ENCODE measurements around the gene SF3B6. TPM values are rescaled to one million over a fixed set of nuclear protein-coding genes. Genes with fewer than 3 reads are reported as not detected.
"Not testable (repeated sequence)": the region's sequence is repeated elsewhere in the genome, so short reads cannot be mapped to it uniquely, and the experiment has no call there.

The SF3B6 gene
- polyA plus RNA-seq, 6 donors from 2014 or later: 148 to 229 (median 185) TPM

DNA sequence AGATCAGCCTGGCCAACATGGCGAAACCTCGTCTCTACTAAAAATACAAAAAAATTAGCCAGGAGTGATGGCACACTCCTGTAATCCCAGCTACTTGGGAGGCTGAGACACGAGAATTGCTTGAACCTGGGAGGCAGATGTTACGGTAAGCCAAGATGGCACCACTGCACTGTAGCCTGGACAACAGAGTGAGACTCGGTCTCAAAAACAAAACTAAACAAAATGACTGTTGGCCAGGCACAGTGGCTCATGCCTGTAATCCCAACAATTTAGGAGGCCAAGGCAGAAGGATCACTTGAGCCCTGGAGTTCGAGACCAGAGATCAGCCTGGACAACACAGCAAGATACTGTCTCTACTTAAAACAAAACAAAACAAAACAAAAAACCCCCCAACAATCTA lies 33.0 kb downstream of the SF3B6 start:
- not testable (repeated sequence) for ATAC-seq (ENCODE audit: low read depth in 2 of 2); H3K4me3 Mint-ChIP-seq; H3K9me3 Mint-ChIP-seq; H3K36me3 Mint-ChIP-seq; H3K27ac Mint-ChIP-seq; DNase-seq; H3K27me3 Mint-ChIP-seq
- peaks cover 11 to 26% (median 24%) of the 10 kb centered on the region in 3 donors for H3K4me1 Mint-ChIP-seq

DNA sequence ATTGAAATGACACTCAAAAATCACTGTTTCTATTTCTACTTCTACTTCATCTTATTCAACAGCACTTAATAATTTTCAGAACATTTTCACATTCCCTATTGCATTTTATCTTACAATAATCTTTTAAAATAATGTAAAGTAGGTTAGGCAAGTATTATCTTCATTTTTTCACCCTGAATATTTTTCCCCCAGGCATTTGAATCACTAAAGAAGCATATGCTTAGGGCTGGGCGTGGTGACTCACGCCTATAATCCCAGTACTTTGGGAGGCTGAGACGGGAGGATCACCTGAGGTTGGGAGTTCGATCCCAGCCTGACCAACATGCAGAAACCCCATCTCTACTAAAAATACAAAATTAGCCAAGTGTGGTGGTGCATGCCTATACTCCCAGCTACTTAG lies 35.6 kb downstream of the SF3B6 start:
- no peaks in the 10 kb centered on the region for H3K27me3 Mint-ChIP-seq
- DNase-seq: no peak
- no peak for ATAC-seq (ENCODE audit: low read depth in 2 of 2)
- peaks cover 0 to 5% of the 10 kb centered on the region in 2 donors for H3K36me3 Mint-ChIP-seq
- no peaks in the 10 kb centered on the region for H3K9me3 Mint-ChIP-seq
- peaks cover 9 to 12% (median 11%) of the 10 kb centered on the region in 3 donors for H3K4me1 Mint-ChIP-seq
- H3K4me3 Mint-ChIP-seq: no peak overlapping the region
- H3K27ac Mint-ChIP-seq: no peak overlapping the region

DNA sequence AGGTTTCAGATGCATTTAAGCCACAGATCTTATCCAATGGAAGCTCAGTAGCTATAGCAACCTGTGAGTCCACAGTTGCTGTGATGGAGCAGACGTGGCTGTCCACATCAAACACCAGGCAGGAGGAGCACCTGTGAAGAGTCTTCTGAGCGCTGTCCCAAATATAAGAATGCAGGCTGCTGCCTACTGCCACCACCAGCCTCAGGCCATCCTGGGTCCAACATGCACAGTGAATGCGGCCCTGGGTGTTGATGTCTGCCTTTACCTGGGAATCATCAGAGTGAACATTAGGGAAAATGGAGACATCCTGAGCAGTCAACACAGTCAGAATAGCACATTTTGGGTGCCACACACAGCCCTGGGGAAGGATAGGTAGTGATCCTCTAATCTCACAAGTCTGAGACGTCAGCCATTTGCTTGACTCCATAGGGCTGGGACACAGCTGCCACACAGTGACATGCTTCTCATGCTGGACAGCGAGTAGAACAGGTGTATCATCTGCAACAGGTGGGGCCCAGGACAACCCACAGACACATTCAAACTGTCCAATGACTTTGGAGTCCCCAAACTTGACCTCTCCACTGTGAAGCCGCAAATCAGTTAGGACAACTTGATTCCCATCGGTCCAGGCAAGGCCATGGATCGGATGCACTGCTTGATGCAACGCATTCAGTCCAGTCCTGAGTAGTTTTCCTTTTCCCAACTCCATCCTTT lies 37.2 kb downstream of the SF3B6 start:
- no peak for ATAC-seq (ENCODE audit: low read depth in 2 of 2)
- no peak for DNase-seq
- peaks cover 0 to 5% of the 10 kb centered on the region in 2 donors for H3K36me3 Mint-ChIP-seq
- peaks cover 4 to 7% (median 4%) of the 10 kb centered on the region in 3 donors for H3K4me1 Mint-ChIP-seq
- H3K4me3 Mint-ChIP-seq: no peak overlapping the region
- no peaks in the 10 kb centered on the region for H3K9me3 Mint-ChIP-seq
- peak overlapping the region in 1 of 6 donors; percentile 64 for H3K27ac Mint-ChIP-seq
- H3K27me3 Mint-ChIP-seq: no peaks in the 10 kb centered on the region

DNA sequence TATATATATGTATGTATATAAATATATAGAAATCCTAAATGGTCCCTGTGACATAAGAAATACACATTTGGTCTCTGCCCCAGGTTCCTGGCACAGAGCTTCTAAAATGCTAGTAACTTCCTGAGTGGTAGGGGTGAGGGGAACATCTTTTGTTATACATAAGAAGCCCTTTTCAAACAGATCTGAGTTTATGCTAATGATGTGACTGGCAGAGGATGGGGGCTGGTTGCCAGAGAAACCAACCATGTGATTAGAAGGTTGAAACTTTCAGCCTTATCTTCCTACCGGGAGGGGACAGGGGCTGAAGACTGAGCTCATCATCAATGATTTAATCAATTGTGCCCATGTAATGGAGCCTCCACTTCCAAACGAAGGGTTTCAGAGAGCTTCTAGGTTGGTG lies 49.9 kb downstream of the SF3B6 start:
- no peaks in the 10 kb centered on the region for H3K4me1 Mint-ChIP-seq
- no peaks in the 10 kb centered on the region for H3K27me3 Mint-ChIP-seq
- ATAC-seq (ENCODE audit: low read depth in 2 of 2): no peak
- H3K27ac Mint-ChIP-seq: no peak overlapping the region
- peaks cover 9 to 20% of the 10 kb centered on the region in 2 donors for H3K36me3 Mint-ChIP-seq
- H3K4me3 Mint-ChIP-seq: no peak overlapping the region
- no peak for DNase-seq
- H3K9me3 Mint-ChIP-seq: no peaks in the 10 kb centered on the region

DNA sequence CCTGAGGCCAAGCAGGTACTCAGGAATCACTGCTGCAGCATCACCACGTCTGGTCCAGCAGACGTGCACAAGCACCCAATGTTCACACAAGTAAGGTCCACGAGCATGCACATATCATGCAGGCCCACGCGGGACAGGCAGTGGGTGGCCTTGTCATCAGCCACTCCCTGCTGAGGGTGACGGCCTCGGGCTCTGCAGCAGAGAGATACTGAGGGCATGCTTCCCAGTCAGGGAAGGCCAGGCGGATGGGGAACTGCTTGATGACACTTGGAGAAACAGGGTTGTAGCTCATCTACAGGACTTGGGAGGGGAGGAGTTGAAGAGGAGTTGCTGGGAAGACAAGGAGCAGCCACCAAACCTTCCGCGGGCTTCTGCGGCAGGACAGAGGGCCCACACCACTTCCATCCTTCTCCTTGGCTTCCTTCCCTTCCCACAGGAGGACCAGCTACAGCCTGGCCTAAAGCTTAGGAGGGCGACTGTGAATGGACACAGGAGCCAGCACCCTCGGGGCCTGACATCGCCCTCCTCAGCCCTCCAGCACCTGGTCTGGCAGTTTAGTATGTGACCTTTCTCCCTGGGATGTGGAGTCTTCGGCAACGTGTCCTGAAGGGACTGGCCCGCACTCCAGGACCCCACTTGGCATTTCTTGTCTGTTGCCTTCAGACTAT lies 51.0 kb downstream of the SF3B6 start:
- Mint-ChIP-seq H3K4me3 (no peak overlapping the region), H3K27ac (peak overlapping the region in 2 of 6 donors; percentile 49 to 56), H3K4me1 (no peaks in the 10 kb centered on the region), H3K9me3 (no peaks in the 10 kb centered on the region), H3K36me3 (peaks cover 9 to 15% of the 10 kb centered on the region in 2 donors), H3K27me3 (no peaks in the 10 kb centered on the region)
- DNase-seq: no peak
- ATAC-seq (ENCODE audit: low read depth in 2 of 2): no peak

DNA sequence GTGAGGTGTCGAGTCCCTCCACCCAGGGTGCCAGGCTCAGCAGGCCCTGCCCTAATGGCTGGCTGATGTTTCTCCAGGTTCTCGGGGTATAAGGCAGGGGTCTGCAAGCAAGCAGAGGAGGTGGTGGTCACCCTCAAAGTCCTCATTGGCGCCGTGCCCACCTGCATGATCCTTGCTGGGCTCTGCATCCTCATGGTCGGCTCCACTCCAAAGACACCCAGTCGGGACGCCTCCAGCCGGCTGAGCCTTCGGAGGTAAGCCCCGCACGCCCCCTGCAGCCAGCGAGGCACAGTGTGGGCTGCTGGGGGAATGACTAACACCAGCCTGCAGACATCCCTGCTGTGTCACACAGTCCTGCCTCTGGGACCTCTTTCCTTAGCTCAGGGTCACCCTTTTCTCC lies 52.1 kb downstream of the SF3B6 start:
- ATAC-seq (ENCODE audit: low read depth in 2 of 2): no peak
- Mint-ChIP-seq H3K4me3 (no peak overlapping the region), H3K9me3 (no peaks in the 10 kb centered on the region), H3K4me1 (no peaks in the 10 kb centered on the region), H3K36me3 (peaks cover 4 to 9% of the 10 kb centered on the region in 2 donors), H3K27ac (no peak overlapping the region), H3K27me3 (no peaks in the 10 kb centered on the region)
- DNase-seq: no peak

DNA sequence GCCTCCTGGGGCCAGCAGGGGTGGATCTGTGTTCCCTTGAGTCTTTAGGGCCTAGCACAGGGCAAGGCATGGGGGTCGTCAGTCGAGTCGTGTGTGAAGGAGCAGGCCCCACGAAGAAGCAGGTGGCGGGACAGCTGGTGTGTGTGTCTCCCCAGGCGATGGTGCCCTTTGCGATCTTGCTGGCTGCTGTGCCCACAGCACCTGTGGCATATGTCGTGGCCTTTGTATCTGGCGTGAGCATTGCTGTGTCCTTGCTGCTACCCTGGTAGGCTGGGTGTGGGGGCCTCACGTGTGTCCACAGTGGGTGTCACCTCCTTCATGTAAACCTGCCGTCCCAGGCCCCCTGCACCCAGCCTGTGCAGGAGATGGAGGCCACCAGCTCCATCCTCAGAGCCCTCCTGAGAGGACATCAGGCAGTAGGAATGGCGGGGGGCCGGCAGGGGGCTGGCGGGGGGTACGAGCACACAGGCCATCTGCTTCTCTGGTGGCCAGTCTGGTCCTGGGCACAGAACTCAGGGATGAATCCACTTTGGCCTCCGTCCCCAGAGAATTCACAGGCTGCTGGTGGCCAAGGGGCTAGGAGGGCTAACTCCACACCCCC lies 53.1 kb downstream of the SF3B6 start:
- peak overlapping the region in 1 of 8 donors; percentile 40 for H3K4me3 Mint-ChIP-seq
- H3K27ac Mint-ChIP-seq: no peak overlapping the region
- H3K36me3 Mint-ChIP-seq: peaks cover 0 to 9% of the 10 kb centered on the region in 2 donors
- no peaks in the 10 kb centered on the region for H3K27me3 Mint-ChIP-seq
- ATAC-seq (ENCODE audit: low read depth in 2 of 2) (no peak), DNase-seq (no peak)
- H3K4me1 Mint-ChIP-seq: no peaks in the 10 kb centered on the region
- H3K9me3 Mint-ChIP-seq: no peaks in the 10 kb centered on the region

DNA sequence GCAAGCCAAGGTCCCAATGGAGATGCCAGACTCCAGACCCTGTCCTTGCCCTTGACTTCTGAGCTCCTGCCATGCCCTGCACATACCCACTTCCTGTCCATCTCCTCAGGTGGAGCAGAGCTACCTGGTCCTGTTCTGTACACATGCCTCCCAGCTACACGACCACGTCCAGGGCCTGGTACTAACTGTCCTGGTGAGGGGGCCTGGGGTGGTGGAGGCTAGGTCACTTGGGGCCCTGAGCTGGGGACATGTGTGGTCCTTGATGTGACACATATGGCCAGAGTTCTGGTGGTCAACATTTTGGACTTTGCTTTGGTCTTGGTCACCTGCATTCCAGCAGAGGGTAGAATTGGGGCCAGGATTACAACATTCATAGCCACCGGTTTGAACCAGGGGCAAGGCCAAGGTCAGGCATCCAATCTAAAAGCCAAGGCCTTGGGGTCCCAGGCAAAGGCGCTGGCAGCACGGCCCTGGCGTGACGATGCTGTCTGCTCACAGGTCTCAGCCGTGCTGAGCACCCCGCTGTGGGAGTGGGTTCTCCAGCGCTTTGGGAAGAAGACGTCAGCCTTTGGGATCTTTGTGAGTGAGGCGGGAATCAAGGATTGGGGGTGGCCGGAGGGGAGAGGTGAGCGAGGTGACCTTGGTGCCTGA lies 53.7 kb downstream of the SF3B6 start:
- peaks cover 0 to 9% of the 10 kb centered on the region in 2 donors for H3K36me3 Mint-ChIP-seq
- no peak overlapping the region for H3K27ac Mint-ChIP-seq
- DNase-seq (no peak), ATAC-seq (ENCODE audit: low read depth in 2 of 2) (no peak)
- H3K9me3 Mint-ChIP-seq: no peaks in the 10 kb centered on the region
- no peak overlapping the region for H3K4me3 Mint-ChIP-seq
- no peaks in the 10 kb centered on the region for H3K27me3 Mint-ChIP-seq
- no peaks in the 10 kb centered on the region for H3K4me1 Mint-ChIP-seq

DNA sequence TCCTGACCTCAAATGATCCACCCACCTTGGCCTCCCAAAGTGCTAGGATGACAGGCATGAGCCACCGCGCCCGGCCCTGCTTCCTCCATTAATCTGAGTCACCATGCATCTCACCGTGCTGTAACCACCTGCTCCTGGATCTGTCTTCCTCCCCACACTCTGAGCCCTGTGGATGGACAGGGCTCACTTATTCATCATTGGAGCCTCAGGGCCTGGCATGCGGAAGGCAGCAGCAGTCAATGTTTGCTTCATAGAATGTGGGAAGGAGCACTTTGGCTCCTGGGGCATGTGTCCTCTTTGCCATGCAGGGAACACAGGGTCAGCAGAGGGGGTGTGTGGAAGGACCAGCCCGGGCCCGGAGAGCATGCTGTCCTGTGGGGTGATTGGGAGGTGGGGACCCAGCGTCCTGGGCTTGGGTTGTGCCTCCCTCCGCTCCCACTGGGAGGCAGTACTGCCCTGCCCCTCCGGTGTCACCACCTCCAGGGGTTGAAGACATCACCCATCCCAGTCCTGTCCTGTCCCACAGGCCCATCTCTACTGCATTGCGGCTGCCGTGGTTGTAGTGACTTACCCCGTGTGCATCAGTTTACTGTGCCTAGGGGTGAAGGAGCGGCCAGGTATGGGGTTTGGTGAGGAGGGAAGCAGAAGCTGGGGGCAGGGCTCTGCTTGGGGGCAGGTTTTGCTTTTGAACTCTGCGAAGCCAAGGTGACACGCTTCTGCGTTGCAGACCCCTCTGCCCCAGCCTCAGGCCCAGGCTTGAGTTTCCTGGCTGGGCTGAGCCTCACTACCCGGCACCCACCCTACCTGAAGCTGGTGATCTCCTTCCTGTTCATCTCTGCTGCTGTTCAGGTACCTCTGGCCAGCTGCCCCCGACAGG lies 54.8 kb downstream of the SF3B6 start:
- ATAC-seq (ENCODE audit: low read depth in 2 of 2) (no peak), DNase-seq (no peak)
- H3K36me3 Mint-ChIP-seq: peaks cover 0 to 9% of the 10 kb centered on the region in 2 donors
- no peaks in the 10 kb centered on the region for H3K4me1 Mint-ChIP-seq
- H3K4me3 Mint-ChIP-seq: peak overlapping the region in 1 of 8 donors; percentile 79
- no peaks in the 10 kb centered on the region for H3K9me3 Mint-ChIP-seq
- H3K27ac Mint-ChIP-seq: no peak overlapping the region
- no peaks in the 10 kb centered on the region for H3K27me3 Mint-ChIP-seq

DNA sequence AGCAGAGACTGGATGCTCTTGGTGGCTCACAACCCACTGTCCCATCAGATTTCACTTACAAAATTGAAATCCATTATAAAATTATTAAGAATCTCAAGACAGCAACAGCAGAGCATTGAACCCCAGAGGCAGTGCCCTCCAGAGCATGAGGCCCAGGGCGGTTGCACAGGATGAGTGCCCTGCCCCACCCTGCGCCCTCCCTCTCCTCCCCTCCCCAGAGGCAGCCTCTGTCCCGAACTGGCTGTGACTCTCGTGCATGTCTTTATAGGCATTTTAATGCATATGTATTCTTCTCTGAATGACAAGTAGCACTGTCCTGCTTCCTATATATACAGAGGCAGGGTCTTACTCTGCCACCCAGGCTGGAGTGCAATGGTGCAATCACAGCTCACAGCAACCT lies 55.9 kb downstream of the SF3B6 start:
- Mint-ChIP-seq H3K4me1 (no peaks in the 10 kb centered on the region), H3K9me3 (no peaks in the 10 kb centered on the region), H3K4me3 (no peak overlapping the region), H3K36me3 (peaks cover 0 to 9% of the 10 kb centered on the region in 2 donors), H3K27me3 (no peaks in the 10 kb centered on the region), H3K27ac (no peak overlapping the region)
- DNase-seq: no peak
- ATAC-seq (ENCODE audit: low read depth in 2 of 2): no peak

DNA sequence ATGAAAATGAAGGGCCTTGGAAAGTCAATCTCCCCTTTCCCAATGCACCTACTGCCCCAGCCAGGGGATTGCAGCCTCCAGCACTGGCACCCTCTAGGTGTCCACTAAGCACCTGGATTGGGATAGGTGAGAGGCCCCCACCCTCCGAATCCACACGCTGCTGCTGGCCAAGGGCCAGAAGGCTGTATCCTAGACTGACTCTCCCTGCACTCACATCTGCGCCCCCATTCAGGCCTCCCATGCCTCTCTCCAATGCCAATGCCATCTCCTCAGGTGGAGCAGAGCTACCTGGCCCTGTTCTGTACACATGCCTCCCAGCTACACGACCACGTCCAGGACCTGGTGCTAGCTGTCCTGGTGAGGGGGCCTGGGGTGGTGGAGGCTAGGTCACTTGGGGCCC lies 56.4 kb downstream of the SF3B6 start:
- Mint-ChIP-seq H3K27ac (no peak overlapping the region), H3K4me3 (no peak overlapping the region), H3K4me1 (no peaks in the 10 kb centered on the region), H3K36me3 (peaks cover 0 to 9% of the 10 kb centered on the region in 2 donors), H3K27me3 (peaks cover 0 to under 1% (median 0%) of the 10 kb centered on the region in 3 donors), H3K9me3 (no peaks in the 10 kb centered on the region)
- DNase-seq: no peak
- ATAC-seq (ENCODE audit: low read depth in 2 of 2): no peak

DNA sequence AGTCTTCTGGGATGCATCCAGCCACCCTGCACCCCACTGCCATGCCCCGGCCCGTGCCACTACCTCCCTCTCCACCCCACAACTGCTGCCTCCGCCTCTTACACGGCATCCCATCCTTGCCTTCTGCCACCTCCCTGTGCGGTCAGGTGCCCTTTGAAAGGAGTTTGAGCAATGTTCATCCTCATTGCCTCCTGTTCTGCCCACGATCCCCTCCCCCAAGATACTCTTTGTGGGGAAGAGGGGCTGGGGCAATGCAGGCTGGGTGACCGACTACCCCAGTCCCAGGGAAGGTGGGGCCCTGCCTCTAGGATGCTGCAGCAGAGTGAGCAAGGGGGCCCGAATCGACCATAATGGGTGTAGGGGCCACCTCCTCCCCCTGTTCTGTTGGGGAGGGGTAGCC lies 57.9 kb downstream of the SF3B6 start:
- DNase-seq (no peak), ATAC-seq (ENCODE audit: low read depth in 2 of 2) (no peak)
- H3K4me3 Mint-ChIP-seq: no peak overlapping the region
- peaks cover 0 to 8% (median 0%) of the 10 kb centered on the region in 3 donors for H3K27me3 Mint-ChIP-seq
- no peaks in the 10 kb centered on the region for H3K9me3 Mint-ChIP-seq
- H3K27ac Mint-ChIP-seq: no peak overlapping the region
- H3K4me1 Mint-ChIP-seq: no peaks in the 10 kb centered on the region
- peaks cover 0 to 9% of the 10 kb centered on the region in 2 donors for H3K36me3 Mint-ChIP-seq

DNA sequence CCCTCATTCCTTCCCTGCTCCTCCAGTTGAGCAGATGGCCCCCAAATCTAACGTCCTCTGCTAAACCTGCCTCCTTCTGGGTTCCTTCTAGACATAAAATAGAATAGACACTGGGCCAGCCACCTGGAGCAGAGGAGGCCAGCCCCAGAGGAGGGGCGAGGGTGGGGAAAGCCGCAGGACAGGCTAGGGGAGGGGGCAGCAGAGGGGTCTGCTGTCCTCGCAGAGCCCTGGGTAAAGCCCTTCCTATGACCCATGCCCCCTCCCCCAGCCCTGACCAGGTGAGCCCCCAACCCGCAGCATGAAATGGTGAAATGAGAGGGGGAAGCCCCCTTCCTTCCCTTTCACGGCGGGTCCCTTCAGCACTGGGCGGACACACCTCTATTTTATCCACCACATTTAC lies 58.4 kb downstream of the SF3B6 start:
- Mint-ChIP-seq H3K27ac (no peak overlapping the region), H3K36me3 (peaks cover 0 to 4% of the 10 kb centered on the region in 2 donors), H3K4me3 (no peak overlapping the region), H3K4me1 (no peaks in the 10 kb centered on the region), H3K9me3 (no peaks in the 10 kb centered on the region), H3K27me3 (peaks cover 0 to 13% (median 2%) of the 10 kb centered on the region in 3 donors)
- DNase-seq (no peak), ATAC-seq (ENCODE audit: low read depth in 2 of 2) (no peak)
